Measurements from ENCODE around the gene WDFY3. TPM values are rescaled to one million over a fixed set of nuclear protein-coding genes. Genes with fewer than 3 reads are reported as not detected.

WDFY3 gene
- total and polyA plus RNA-seq, 8 donors = 3.2 to 163 (median 28.4) TPM

DNA sequence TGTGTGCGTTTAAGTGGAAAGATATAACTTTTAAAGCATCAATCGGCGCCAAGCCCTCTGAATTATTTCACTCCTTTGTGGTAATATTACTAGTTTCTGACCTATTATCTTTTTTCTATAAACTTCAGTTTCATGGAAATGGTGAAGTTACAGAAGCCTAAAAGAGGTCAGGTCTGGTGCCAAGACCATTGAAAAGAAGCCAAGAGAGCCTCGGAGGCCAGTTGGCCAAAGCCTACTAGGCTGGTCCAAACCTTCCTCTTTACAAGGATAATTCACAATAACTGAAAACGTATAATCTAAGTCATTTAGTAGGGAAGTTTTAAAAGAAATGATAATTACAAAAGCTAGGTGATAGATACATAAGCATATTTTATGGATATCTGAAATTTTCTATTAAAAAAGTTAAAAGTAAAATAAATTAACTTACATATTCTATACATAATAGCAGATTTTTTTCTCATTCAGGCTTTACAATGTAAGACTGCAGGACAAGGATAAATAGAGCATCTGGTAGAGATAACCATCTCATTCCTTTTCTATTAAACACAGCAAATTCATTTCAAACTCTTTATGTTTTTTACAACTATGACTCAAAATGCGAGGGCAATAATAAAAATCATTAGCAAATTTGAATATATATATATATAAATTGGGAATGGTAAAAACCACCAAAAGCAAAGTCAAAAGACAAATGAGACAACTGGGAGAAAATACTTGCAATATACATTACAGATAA is 49.2 kb downstream of the WDFY3 start:
- 84 to 91% (median 90%) methylated on average over 6 of the region's 6 CpGs for WGBS, 5 donors
- no peaks in the 10 kb centered on the region for H3K9me3 ChIP-seq
- no peak overlapping the region for H3K27ac ChIP-seq

DNA sequence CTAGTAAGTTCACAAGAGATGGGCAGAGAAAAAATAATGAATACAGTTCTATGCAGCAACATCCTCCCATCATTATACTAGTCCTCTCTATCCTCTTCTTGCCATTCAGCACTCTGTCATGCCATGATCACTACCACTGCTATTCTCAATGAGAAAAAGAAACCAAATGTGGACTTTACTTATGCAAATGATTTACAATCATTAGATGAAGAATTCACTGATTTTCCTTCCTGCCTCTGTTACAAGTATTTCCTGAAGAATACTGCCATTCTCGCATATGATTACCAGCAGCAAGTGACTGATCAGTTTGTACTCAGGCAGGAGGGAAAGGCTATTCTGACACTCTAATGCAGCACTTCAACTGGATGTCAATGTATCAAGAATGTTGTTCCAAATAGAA is 50.3 kb downstream of the WDFY3 start:
- TF ChIP-seq EP300 (IDR thresholded peaks at IDR 0.05) (no peak), POLR2AphosphoS5 (IDR thresholded peaks at IDR 0.05) (no peak), POLR2A (IDR thresholded peaks at IDR 0.05) (no peak)
- TF ChIP-seq, protein P1, sequence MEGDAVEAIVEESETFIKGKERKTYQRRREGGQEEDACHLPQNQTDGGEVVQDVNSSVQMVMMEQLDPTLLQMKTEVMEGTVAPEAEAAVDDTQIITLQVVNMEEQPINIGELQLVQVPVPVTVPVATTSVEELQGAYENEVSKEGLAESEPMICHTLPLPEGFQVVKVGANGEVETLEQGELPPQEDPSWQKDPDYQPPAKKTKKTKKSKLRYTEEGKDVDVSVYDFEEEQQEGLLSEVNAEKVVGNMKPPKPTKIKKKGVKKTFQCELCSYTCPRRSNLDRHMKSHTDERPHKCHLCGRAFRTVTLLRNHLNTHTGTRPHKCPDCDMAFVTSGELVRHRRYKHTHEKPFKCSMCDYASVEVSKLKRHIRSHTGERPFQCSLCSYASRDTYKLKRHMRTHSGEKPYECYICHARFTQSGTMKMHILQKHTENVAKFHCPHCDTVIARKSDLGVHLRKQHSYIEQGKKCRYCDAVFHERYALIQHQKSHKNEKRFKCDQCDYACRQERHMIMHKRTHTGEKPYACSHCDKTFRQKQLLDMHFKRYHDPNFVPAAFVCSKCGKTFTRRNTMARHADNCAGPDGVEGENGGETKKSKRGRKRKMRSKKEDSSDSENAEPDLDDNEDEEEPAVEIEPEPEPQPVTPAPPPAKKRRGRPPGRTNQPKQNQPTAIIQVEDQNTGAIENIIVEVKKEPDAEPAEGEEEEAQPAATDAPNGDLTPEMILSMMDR (IDR thresholded peaks at IDR 0.05) = no peak
- WGBS, 5 donors = 62 to 77% (median 65%) methylated on average over 1 of the region's 1 CpG
- no peak for DNase-seq
- no peaks in the 10 kb centered on the region for H3K27me3 ChIP-seq
- H3K9me3 ChIP-seq = no peaks in the 10 kb centered on the region
- H3K27ac ChIP-seq = peak overlapping the region in 1 of 5 donors; percentile 44
- H3K4me3 ChIP-seq = no peak overlapping the region
- peaks cover 0 to 51% (median 21%) of the 10 kb centered on the region in 4 donors for H3K4me1 ChIP-seq
- H3K36me3 ChIP-seq = peaks cover 0 to 7% (median 3%) of the 10 kb centered on the region in 4 donors
- intact Hi-C loops (cut with DNase I; ENCODE audit: low total_unique reads) = no loop called here

More for the DNA sequence above, 49.2 kb downstream of the WDFY3 start:
- TF ChIP-seq EP300 (IDR thresholded peaks at IDR 0.05) (no peak), POLR2A (IDR thresholded peaks at IDR 0.05) (no peak), POLR2AphosphoS5 (IDR thresholded peaks at IDR 0.05) (no peak)
- TF ChIP-seq, protein P1 (IDR thresholded peaks at IDR 0.05) = no peak
- Histone ChIP-seq H3K4me3 (no peak overlapping the region), H3K27me3 (no peaks in the 10 kb centered on the region), H3K4me1 (peaks cover 0 to 51% (median 21%) of the 10 kb centered on the region in 4 donors), H3K36me3 (peaks cover 0 to 7% (median 3%) of the 10 kb centered on the region in 4 donors)
- DNase-seq = no peak
- intact Hi-C loops (cut with DNase I; ENCODE audit: low total_unique reads) = no loop called here

DNA sequence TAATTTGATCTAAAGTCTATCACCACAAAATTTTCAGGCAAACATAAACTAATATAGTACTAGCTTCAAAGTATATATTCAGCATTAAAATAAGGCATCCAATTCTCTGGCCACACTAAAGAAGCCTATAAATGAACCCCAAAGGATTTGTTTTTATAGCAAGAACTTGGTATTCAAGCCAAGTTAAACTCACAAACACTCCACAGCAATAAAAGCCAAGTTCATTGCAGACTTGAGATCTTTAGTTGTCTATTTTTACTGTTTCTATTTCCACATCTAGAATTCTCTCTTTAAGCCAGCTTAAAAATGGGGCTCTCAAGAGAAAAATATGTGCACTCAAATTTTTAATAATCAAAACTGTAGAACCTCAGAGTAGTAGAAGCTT is 51.1 kb downstream of the WDFY3 start:
- Histone ChIP-seq H3K27ac (peak overlapping the region in 1 of 5 donors; percentile 43), H3K4me1 (peaks cover 0 to 48% (median 19%) of the 10 kb centered on the region in 4 donors), H3K27me3 (no peaks in the 10 kb centered on the region), H3K4me3 (no peak overlapping the region), H3K36me3 (peaks cover 0 to 7% (median 3%) of the 10 kb centered on the region in 4 donors), H3K9me3 (no peaks in the 10 kb centered on the region)
- no peak for DNase-seq
- TF ChIP-seq POLR2AphosphoS5 (IDR thresholded peaks at IDR 0.05) = no peak
- intact Hi-C loops (cut with DNase I; ENCODE audit: low total_unique reads) = no loop called here

DNA sequence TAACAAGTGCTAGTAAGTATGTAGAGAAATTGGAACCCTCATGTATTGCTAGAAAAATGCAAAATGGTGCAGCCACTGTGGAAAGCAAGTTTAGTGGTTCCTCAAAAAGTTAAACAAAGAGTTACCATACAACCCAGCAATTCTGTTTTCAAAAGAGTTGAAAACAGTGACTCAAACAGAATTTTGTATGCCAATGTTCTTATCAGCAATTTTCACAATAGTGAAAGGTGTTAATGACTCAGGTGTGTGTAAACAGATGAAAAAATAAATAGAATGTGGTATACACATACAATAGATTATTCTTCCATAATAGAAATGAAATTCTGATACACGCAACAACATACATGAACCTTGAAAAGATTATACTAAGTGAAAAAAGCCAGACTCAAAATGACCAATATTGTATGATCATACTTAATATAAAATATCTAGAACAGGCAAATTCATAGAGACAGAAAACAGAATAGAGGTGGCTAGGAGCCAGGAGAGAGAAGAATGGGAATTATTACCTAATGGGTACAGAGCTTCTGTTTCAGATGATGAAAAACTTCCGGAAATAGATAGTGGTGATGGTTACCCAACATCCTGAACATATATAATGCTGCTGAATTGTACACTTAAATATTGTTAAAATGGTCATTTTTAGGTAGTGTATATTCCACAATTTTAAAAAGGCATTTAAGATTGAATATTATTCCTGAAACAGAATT is 51.6 kb downstream of the WDFY3 start:
- intact Hi-C loops (cut with DNase I; ENCODE audit: low total_unique reads) = no loop called here
- no peak for TF ChIP-seq POLR2AphosphoS5 (IDR thresholded peaks at IDR 0.05)
- no peak for TF ChIP-seq POLR2A (IDR thresholded peaks at IDR 0.05)
- TF ChIP-seq, protein P1 (IDR thresholded peaks at IDR 0.05) = no peak
- TF ChIP-seq EP300 (IDR thresholded peaks at IDR 0.05) = no peak

More for the DNA sequence above, 51.6 kb downstream of the WDFY3 start:
- no peak for DNase-seq
- WGBS, 5 donors = 81 to 87% (median 84%) methylated on average over 2 of the region's 2 CpGs
- peaks cover 0 to 7% (median 3%) of the 10 kb centered on the region in 4 donors for H3K36me3 ChIP-seq
- no peaks in the 10 kb centered on the region for H3K9me3 ChIP-seq
- H3K4me1 ChIP-seq = peaks cover 0 to 45% (median 18%) of the 10 kb centered on the region in 4 donors
- no peaks in the 10 kb centered on the region for H3K27me3 ChIP-seq
- peak overlapping the region in 1 of 5 donors; percentile 43 for H3K27ac ChIP-seq
- no peak overlapping the region for H3K4me3 ChIP-seq

Data from stomach (tissue), 9 donors.